GM18505 (cell line): ENCODE data around the gene PLEKHA1.

Source experiments
- ATAC-seq: cut with Tn5 transposase; IDR thresholded peaks from one replicate; pipeline ENCODE4 v1.9.1; 2021; ENCODE audit not compliant: unreplicated experiment
- POLR2A ChIP-seq: IDR thresholded peaks from 4 replicates; pipeline ENCODE4 v1.6.1; 2011; ENCODE audit warnings: borderline replicate concordance; ENCODE audit not compliant: insufficient read depth, insufficient read length; ENCODE audit errors: extremely low read depth

PLEKHA1 gene

DNA sequence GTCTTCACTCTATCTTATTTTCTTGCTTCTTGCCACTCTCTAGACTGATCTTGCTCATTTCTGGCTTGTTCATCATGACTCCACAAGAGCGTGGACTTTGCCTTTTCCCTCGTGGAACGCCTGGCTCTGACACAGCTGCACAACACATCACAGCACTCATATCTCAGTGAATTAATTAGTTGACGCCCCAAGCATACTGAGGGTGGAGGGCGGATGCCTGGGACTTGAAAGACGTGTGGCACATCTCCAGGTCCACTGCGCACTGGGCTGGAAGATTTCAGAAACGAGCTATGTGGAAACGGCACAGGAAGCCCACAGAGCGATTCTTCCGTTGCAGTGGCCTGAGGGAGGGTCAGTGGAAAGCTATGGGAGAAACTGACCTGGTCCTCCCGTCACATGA is 23.6 kb upstream of the PLEKHA1 start:
- no peak for ATAC-seq
- no peak for TF ChIP-seq POLR2A

DNA sequence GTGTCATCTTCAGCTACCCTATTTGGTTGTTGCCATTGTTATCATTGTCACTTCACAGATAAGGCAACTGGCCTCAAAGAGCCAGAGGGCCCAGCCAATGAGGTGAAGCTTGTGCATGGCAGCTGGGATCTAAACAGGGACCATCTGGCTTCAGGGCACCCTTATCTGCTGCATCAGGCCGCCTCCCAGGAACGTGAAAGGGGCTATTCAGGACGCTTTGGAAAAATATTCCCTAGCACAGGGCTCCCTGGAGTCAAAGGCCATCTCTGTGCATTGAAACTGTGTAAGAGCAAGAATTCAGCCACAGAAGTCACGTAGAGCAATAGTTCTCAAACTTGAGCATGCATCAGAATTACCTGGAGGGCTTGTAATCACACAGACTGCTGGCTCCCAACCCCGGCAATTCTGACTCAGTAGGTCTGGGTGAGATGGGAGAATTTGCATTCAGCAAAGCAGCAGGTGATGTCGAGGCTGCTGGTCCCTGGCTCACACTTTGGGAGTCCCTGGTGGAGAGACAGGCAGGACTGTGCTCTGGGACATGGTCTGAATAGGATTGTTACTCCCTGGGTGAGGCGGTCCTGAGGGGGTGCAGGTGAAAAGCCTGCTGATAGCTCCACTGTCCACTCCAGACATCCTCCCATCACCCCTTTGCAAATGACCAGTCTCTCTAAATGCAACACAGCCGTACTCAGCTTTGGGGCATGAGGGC is 21.5 kb upstream of the PLEKHA1 start:
- ATAC-seq = no peak
- TF ChIP-seq POLR2A = no peak

DNA sequence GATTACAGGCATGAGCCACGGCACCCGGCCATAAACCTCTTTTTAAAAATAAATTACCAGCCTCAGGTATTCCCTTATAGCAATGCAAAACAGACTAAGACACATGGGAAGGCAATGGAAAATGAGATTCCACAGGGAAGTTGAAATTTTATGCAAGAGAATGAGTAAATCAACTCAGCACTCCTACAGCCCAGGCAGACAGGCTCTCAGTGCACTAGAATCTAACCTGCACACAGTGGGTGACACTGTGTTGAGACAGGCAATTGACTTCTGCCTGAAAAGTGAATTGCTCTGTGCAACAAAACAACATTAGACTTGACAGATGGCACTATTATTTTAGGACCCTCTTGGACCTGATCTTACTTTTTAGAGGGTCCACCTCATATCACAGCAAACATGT is 20.1 kb upstream of the PLEKHA1 start:
- TF ChIP-seq POLR2A = no peak

DNA sequence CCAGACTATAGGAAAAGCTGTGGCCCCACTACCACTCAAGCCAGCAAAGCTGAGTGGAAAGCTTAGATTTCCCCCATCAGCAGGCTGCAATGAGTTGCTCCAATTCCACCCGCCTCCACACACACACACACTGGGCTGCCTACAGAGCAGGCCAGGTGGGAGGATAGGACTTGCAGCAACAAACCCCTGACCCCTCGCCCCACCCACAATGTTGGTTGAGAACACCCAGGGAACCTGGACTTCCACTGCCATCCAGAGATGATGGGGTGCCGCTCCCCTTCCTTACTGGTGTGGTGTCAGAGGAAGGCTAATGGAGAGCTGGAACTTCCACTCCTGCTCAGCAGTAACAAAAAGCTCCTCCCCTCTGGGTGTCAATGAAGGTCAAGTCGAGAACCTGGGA is 16.8 kb upstream of the PLEKHA1 start:
- no peak for TF ChIP-seq POLR2A
- ATAC-seq = no peak

More for the DNA sequence above, 20.1 kb upstream of the PLEKHA1 start:
- no peak for ATAC-seq

DNA sequence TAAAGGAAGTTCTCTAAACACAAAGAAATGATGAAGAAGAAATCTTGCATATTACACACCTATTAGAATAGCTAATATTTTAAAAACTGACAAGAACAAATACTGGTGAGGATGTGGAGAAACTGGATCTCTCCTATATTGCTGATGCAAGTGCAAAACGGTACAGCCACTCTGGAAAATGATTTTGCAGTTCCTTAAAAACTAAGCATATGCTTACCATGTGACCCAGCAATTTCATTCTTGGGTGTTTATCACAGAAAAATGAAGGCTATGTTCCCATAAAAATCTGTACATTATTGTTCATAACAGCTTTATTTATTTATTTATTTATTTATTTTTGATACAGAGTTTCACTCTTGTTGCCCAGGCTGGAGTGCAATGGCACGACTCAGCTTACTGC is 14.9 kb upstream of the PLEKHA1 start:
- ATAC-seq = no peak
- TF ChIP-seq POLR2A = no peak

DNA sequence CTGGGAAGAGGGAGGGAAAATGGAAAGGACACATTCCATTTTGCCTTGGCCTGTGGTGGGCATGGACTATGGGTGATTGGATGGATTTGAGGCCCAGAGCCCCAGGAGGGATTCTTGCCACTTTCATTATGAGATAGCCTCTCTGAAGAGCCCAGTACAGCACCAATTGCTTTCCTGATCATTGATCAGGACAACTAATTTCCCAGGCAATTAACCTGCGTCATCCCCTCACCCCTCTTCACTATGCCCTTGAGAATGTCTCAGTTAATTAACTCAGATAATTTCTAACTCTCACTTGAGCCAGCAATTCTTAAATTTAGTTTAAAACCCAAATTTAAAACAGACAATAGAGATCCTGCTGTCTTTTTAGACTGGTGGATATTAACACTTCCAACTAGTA is 13.5 kb upstream of the PLEKHA1 start:
- TF ChIP-seq POLR2A = no peak
- no peak for ATAC-seq

DNA sequence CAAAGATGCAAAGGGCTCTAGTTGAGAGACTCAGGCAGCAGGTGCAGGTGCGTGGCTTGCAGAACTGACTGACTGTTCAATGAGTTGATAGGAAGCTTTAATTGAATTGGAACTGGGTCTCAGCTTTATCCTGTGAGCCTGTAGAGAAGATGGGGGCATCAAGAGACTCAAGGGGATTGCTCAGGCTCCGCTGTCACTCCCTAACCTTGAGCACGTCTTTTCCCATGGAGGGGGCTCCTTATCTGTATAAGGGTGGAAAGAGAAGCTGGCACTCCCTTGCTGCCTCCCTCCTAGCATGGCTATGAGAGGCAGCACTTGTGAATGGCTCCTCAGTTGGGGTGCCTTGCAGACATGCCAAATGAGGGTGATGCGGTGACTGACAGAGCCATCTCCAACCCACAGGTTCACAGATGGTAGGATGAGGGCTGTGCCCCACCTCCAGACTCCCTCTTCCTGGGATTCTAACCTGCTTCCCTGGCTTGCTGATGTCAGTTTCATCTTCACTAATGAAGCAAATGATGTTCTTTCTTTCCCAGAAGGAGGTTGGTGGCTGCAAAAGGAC is 12.4 kb upstream of the PLEKHA1 start:
- no peak for ATAC-seq
- no peak for TF ChIP-seq POLR2A

DNA sequence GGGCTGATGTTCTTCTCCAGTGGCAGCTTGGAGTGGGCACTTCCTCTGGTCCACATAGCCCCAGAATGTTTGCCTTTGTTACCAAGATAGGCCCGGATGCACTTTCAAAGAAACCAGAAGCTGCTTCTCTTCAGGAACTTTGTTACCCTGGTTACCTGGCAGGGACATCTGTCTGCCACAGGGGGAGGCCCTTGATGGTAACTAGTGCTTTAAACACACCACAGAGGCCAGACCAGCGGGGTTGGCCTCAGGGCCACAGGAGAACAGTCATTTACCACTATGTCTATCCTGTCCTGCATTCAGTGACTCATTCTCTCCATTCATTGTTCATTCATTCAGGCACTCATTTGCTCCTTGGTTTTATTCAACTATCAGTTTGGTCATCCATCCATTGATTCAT is 11.9 kb upstream of the PLEKHA1 start:
- no peak for ATAC-seq
- TF ChIP-seq POLR2A = no peak

DNA sequence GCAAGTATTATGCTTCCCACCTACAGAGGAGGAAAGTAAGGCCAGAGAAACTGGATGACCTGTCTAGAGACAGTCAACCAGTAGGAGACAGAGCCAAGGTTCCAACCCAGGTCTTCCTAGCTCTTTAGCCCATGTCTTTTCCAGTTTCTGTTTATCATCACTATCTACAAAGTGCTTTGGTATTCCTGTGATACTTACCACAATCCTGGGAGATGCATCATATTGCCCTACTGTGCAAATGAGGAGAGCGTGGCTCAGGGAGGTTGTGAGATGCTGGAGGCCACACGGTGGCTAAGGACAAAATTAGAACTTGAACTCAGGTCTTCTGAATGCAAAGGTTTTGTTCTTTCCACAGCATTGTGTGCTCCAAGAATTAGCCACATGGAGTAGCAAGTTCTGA is 11.2 kb upstream of the PLEKHA1 start:
- no peak for ATAC-seq
- no peak for TF ChIP-seq POLR2A

DNA sequence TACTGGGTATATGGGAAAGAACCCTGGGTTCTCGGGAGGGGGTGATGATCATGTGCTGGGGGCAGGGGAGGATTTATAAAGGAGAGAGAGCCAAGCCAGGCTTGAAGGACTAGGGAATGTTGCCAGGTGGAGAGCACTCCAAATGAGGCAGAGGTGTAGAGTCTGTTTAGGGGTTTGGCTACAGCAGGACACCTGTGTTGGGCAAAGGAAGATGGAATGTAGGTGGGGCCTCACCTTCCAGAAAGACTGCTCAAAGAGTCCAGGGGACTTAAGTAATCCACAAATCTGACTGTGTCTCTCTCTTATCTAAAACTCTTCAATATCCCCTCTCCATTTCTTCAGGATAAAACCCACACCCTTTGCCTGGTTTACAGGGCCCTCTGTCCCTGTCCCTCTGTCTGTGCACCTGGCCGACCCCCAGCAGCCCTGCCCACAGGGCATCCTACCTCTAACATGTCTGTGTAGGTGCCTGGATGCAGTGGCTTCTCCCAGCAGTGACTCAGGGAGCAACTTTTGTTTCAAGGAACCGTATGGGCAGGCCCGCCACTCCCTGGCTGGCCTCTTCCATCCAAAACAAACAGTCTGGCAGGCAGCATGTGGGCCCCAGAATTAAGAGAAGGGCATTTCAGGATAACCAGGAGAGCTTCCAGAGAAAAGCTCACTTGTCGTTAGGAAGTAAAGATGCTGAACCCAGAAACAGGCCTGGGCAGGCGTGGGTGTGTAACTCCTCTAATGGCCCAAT is 10.6 kb upstream of the PLEKHA1 start:
- no peak for ATAC-seq
- no peak for TF ChIP-seq POLR2A

DNA sequence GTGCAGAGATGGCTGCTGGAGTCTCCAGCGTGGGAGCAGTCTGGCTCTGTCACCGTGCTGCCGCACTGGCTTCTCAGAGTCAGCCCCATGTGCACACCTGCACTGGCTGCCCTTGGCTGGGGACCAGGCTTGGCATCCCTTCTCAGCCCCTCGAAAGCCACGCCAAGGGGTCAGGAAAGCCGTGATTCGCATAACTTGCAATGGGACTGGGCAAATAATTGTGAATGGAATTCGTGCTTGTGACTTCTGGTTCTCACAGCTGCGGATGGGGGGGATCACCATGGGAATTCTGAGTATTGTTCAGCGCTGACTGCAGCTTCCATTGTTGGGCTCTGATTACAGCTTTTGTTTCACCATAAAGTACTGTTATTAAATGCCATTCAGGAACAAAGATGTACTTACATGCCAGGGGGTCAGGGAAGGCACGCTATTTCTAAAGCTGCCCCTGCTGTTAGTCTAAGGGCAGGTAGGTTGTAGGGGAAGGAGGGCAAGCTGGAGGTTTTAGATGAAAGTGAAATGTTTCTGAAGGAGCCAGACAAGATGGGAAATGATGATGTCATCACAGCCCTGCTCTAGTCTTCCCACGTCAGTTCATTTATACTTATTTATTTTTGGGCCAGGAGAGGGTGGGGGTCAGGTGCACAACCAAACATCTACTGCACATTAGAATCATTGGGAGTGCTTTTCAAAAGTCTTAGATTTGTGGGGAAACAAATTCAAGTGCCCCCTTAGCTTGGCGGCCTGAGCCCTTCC is 5.8 kb upstream of the PLEKHA1 start:
- TF ChIP-seq POLR2A = no peak
- no peak for ATAC-seq

DNA sequence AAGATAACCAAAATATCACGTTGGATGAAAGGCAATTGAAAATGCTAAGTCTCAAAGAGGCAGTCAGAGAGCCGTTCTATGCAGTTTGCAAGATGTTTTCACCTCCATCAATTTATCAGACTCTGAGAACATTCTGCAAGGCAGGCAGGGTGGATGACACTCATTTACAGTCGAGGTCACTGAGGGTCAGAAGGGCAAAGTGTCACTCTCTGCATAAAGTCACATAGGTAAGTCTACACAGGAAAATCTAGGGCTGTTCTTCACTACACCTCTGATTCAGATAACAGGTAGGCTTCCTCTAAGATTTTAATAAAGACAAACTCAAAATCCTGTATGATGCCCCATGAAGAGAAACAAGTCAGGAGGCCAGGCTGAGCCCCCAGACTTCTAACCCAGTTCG is 1.4 kb upstream of the PLEKHA1 start:
- ATAC-seq = no peak
- TF ChIP-seq POLR2A = no peak

DNA sequence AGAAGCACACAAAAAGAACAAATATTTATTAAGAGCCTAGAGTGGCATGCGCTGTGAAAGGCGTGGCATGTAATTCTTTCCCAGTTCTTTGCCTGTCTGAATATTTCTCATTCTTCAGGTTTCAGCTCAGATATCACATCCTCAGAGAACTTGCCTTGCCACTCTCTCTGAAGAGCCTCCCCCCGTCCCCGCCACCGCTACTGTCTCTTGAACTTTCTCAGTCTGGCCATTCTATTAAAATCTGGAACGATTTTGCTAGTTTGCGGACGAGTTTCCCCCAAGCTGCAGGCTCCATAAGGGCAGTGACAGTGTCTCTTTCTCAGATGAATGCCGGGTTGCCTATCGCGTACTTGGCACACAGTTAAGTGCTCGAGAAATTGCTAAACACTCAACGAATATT is 787 bp upstream of the PLEKHA1 start:
- ATAC-seq = no peak
- no peak for TF ChIP-seq POLR2A
